Measurements from ENCODE around the gene SIM1.

Gene SIM1

GRCh38 chr6:100349366-100349765 lies 115.4 kb downstream of the SIM1 start:
- no peak for DNase-seq

DNA sequence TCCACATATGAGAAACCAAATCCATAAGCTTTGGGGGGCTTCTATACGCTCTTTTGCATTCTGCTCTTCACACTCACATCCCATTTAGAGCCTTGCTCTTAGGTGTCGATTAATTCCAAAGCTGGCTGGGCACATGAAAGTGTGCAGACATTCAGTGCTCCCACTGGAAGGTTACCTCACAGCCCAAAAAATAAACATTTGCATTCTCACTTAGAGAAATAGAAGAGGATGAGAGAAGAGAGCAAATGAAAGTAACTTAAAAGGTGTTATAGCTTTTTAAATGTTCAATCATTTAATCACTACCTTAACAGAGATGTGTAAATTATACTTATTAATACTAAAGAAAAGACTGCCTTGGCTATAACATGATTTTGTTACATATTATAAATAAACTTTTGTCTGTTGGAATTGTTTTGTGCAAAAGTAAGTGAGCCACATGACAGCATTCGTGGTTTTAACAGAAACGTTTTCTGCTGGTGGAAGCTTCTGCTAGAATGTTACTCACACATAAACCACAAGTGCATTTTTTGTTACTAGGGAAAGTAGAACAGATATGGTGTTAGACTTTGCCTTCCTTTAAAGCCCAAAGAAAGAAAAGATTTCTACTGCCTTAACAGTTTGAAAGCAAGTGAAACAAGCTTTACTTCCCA lies 116.7 kb downstream of the SIM1 start:
- DNase-seq: peak; percentile 78

GRCh38 chr6:100346828-100347227 lies 117.9 kb downstream of the SIM1 start:
- peak; percentile 79 for DNase-seq

- no peak for DNase-seq
Observed at GRCh38 chr6:100346203-100346602, 118.5 kb downstream of the SIM1 start.

DNA sequence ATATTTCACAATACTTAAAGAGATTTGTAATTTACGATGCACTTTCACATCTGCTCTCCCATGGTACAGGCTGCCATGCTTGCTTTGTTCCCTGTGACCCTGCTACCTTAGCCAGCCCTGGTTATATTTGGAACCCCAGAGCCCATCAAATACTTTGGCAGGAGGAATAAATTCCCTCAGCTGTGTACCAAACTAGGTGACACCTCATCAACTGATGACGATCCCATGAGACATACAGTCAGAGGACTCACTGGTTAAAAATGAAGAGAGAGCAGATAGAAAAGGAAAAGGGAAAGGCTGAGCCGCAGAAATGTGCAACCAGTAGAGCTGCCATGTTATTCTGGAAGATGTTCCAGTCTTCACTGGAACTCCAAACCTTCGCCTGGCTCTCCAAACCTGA lies 120.0 kb downstream of the SIM1 start:
- peak; percentile 50 for DNase-seq

GRCh38 chr6:100344321-100344720 lies 120.4 kb downstream of the SIM1 start:
- DNase-seq: no peak

DNA sequence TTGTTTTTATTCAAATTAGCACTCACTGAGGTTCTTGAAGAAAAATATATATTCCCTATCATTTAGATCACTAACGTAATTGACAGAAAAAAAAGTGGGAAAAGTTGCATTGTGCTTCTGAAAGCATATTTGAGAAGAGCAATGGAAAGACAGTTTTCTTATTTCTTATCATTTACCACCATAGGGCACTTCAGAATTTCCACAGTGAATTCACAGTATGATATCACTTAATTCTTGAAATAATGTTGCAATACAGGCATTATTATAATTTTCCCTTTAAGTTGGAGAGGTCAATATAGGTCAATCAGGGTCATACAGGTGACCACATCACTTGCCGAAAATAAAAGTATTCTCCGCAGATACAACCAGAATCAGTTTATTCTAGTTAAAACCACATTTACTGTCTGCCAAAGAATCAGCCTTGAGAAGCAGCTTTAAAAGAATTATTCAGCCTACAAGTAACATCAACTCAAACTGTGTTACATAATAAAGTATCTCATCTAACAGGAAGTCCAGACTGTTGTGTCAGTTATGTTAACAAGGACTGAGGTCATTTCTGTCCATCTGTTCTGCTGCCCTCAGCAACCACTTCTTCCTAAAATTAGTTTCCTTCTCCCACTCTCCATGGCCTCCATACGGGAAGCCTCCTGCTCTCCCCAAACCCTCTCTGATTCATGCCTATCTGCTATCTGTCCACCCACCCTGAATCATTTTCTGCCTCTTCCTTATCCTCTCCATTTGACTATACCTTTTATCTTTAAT lies 121.2 kb downstream of the SIM1 start:
- peak; percentile 24 for DNase-seq

DNA sequence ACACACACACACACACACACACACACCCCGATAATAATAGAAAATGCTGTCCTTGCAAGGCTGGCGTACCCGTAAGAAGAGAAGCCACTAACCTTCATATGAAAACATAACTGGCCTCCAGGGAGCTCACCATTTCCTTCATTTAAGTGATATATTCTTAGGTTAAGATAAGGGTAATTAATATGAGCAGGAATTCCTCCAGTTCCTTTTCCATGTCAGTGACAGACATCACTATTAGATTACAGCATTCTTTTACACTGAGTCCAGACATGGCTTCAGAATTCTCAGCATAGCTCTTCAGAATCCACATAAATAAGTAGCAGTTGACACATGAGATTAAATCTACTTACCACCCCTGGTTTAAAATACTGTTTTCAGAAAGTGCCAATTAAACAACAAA lies 121.9 kb downstream of the SIM1 start:
- DNase-seq: peak; percentile 86

- DNase-seq: peak; percentile 77
Observed at GRCh38 chr6:100339574-100340255, 125.0 kb downstream of the SIM1 start.

DNA sequence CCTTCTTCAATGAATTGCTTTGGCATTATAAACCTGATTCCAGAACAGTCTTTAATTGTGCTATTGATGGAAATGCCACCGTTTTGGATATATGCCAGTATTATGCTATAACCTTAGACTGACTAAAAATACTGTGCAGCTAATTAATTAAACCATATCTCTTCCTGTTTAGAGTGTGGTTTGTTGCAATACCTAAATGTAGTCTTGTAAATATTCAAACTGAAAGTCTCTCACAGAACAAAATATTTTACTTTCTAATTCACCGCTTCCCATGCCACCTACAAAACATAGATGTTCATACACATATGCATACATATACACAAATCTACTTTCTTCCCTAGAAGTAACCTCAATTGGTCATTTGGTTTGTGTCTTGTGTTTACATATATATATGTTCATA lies 126.6 kb downstream of the SIM1 start:
- no peak for DNase-seq

DNA sequence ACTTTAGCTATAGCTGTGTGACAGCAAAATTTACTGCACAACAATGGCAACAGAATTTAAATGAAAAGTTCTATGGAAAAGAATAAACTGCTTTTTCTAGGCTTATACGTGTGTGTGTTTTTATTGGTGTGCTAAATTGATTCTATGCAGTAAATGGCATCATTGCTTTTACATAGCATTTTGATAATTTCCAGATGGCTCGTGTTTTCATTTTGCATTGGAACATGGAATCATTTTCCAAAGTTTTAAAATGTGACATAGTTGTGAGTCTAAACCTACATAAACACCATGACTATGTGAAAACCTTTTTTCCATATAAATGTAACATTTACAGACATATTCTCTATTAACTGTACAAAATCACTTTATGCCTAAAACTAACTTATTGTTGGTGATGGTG lies 127.8 kb downstream of the SIM1 start:
- DNase-seq: no peak

DNA sequence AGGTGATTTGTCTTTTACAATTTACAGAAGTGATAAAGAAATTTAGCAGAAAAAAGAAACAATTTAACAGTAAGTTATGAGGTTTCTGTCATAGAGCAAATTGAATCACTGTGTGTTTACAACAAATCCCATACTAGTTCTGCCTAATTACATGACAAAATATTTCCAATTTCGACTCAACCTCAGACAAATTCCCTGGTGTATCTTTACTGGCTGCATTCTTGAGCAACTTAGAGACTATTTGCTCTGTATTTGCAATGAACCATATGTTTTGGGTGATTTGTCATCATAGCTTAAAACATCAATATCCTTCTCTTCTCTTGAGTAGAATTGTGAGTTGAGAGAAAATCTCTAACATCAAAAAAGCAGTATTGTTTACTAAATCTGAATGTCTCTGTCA lies 128.7 kb downstream of the SIM1 start:
- peak; percentile 84 for DNase-seq

Data from fibroblast of upper back skin (primary cell).